ENCODE results near the gene ZNRD2.
A peak's percentile ranks its signal among the peaks of the same experiment; 100 is the strongest.

Gene ZNRD2

GRCh38 chr11:65611758-65612603, 41.7 kb downstream of the ZNRD2 start:
- no peak for DNase-seq

- DNase-seq = no peak
Measured at GRCh38 chr11:65612691-65613090, 42.4 kb downstream of the ZNRD2 start.

GRCh38 chr11:65613091-65613928, 43.0 kb downstream of the ZNRD2 start:
- peak; percentile 19 for DNase-seq

- DNase-seq = peak; percentile 100
Measured at GRCh38 chr11:65615229-65615949, 45.1 kb downstream of the ZNRD2 start, which contains the start of gene PCNX3. TSS of gene PCNX3 (plus strand) at chr11:65615776. CDS start at chr11:65616312, 536 bp downstream.

- DNase-seq = peak; percentile 56
Measured at GRCh38 chr11:65615950-65616574, 45.8 kb downstream of the ZNRD2 start.

GRCh38 chr11:65616575-65617001, 46.3 kb downstream of the ZNRD2 start:
- no peak for DNase-seq

- no peak for DNase-seq
Measured at GRCh38 chr11:65617136-65617850, 47.0 kb downstream of the ZNRD2 start.

- DNase-seq = no peak
Measured at GRCh38 chr11:65617990-65618751, 47.9 kb downstream of the ZNRD2 start.

- no peak for DNase-seq
Measured at GRCh38 chr11:65618763-65619162, 48.5 kb downstream of the ZNRD2 start.

GRCh38 chr11:65619281-65619928, 49.1 kb downstream of the ZNRD2 start:
- DNase-seq = no peak

- DNase-seq = no peak
Measured at GRCh38 chr11:65620666-65621065, 50.4 kb downstream of the ZNRD2 start.

GRCh38 chr11:65621460-65621859, 51.2 kb downstream of the ZNRD2 start:
- no peak for DNase-seq

Data from CD4-positive, alpha-beta T cell treated with Interleukin-17A for 4 hours (primary cell).